ENCODE measurements around the gene KNL1.
A peak's percentile ranks its signal among the peaks of the same experiment; 100 is the strongest.

KNL1 gene, protein sequence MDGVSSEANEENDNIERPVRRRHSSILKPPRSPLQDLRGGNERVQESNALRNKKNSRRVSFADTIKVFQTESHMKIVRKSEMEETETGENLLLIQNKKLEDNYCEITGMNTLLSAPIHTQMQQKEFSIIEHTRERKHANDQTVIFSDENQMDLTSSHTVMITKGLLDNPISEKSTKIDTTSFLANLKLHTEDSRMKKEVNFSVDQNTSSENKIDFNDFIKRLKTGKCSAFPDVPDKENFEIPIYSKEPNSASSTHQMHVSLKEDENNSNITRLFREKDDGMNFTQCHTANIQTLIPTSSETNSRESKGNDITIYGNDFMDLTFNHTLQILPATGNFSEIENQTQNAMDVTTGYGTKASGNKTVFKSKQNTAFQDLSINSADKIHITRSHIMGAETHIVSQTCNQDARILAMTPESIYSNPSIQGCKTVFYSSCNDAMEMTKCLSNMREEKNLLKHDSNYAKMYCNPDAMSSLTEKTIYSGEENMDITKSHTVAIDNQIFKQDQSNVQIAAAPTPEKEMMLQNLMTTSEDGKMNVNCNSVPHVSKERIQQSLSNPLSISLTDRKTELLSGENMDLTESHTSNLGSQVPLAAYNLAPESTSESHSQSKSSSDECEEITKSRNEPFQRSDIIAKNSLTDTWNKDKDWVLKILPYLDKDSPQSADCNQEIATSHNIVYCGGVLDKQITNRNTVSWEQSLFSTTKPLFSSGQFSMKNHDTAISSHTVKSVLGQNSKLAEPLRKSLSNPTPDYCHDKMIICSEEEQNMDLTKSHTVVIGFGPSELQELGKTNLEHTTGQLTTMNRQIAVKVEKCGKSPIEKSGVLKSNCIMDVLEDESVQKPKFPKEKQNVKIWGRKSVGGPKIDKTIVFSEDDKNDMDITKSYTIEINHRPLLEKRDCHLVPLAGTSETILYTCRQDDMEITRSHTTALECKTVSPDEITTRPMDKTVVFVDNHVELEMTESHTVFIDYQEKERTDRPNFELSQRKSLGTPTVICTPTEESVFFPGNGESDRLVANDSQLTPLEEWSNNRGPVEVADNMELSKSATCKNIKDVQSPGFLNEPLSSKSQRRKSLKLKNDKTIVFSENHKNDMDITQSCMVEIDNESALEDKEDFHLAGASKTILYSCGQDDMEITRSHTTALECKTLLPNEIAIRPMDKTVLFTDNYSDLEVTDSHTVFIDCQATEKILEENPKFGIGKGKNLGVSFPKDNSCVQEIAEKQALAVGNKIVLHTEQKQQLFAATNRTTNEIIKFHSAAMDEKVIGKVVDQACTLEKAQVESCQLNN (N-terminal part only)

DNA sequence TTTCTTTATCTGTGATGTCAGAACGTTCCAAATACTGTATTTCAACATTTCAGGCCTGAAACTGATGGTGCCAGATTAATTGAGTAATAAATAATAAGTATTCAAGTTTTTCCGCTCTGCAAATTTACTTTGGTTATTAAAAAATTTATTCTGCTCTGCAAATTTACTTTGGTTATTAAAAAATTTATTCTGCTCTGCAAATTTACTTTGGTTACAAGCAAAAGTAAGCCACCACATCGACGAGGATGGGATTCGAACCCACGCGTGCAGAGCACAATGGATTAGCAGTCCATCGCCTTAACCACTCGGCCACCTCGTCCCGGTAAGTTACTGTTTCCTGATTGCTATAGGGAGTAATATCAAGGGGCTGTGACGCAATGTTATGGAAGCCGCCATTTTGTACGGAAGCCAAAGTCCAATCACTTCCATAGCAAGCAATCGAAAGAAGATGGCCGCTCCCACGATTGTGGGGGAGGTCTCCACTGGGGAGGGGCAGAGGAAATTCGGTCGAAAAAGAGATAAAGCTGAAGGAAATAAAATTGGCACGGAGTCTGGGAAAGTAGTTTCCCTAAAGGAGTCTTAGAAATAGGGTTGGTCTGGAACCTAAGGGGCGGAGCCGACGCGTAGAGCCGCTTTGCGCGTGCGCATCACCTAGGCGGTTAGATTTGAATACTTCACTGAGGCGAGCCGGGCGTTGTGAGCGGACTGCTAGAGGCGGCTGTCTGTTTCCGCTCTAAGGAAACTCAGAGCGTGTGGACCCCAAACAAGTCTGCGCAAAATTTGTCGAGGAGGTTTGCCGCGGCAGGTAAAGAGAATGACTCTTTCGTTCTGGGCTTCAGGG lies at the start of gene KNL1:
TSS of gene KNL1 (plus strand) at position 662 of the 841 bp plus-strand sequence. CDS start 8,683 bp downstream, outside the sequence.
- peak; percentile 50 for DNase-seq (ENCODE audit: low read depth, low spot score)
- peak within 1 kb of the TSS; percentile 88 for H3K27ac ChIP-seq

GRCh38 chr15:40545457-40545856 lies 48.6 kb upstream of the KNL1 start:
- no peak for DNase-seq (ENCODE audit: low read depth, low spot score)
- H3K27ac ChIP-seq = no peak overlapping the region

DNA sequence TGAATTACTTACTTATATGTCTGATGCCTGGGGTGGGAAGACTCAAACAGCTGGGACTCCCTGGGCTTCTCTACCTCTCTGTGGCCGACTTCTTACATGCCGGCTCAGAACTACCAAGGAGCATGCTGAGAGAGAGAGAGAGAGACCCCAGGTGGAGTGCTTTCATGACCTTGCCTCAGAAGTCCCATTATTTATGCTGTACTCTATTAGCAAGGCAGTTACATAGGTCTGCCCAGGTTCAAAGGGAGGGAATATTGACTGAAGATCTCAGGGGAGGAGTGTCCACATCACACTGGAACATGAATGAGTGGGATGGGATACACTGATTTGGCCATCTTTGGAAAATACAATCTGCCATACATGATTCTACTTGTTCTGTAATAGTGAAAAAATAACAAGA lies 45.4 kb upstream of the KNL1 start:
- H3K27ac ChIP-seq = no peak overlapping the region

DNA sequence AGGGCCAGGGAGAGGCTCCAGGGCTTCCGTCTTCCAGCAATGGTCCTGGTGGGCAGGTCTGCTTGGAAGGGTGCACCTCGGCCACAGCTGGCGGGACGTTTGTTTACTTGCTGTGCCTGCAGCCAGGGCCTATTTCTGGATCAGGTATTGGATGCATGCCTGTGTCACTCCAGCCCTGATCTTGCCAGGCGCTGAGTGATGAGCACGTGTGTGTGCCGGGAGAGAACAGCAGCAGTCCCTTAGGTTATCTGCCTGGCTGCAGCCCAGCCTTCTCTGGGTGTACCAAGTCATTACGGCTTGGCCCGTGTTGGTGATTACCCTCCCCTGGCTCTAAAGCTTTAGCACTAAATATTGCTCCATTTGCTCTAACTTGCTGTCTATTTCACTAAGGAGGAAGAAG lies 44.2 kb upstream of the KNL1 start:
- no peak overlapping the region for H3K27ac ChIP-seq
- DNase-seq (ENCODE audit: low read depth, low spot score) = no peak

More for the DNA sequence above, 45.4 kb upstream of the KNL1 start:
- no peak for DNase-seq (ENCODE audit: low read depth, low spot score)

- DNase-seq (ENCODE audit: low read depth, low spot score) = no peak
- no peak overlapping the region for H3K27ac ChIP-seq
Measured at GRCh38 chr15:40550341-40551037, 43.6 kb upstream of the KNL1 start.

GRCh38 chr15:40554161-40554525 lies 39.9 kb upstream of the KNL1 start:
- no peak overlapping the region for H3K27ac ChIP-seq
- DNase-seq (ENCODE audit: low read depth, low spot score) = no peak

DNA sequence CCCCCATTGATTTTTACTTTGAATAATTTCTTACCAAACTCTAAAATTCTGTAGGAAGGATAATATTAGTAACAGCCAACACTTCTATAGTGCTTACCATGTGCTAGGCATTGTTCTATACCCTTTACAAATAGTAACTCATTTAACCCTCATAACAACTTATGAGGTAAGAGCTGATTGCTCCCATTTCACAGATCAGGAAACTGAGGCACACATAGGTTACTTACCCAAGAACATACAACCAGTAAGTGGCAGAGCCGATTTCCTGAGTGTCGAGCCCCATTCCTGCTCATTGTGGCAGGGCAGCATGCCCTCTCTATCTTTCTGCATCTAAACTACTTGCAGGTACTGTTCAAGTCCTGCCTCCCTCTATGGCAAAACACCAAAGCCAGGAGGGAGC lies 38.2 kb upstream of the KNL1 start:
- no peak overlapping the region for H3K27ac ChIP-seq
- no peak for DNase-seq (ENCODE audit: low read depth, low spot score)

- no peak for DNase-seq (ENCODE audit: low read depth, low spot score)
- no peak overlapping the region for H3K27ac ChIP-seq
Measured at GRCh38 chr15:40558952-40559742, 34.9 kb upstream of the KNL1 start.

DNA sequence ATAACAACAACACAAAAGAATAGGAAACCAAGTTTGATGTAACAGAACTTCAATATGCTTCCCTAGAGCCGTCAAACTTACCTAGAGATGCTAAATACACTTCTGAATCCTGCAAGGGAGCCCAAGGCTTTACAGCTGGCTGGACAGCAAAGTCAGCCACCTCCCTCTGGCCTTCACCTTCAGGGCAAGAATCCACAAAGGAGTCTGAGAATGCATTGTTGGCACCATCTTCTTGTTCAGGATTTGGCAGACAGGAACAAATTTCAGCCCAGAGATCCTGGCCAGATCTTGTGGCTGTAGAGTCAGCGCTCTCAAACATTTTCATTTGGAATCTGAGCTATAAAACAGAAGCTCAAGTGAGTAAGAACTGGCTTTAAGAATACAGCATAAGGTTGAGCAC lies 31.4 kb upstream of the KNL1 start:
- no peak for DNase-seq (ENCODE audit: low read depth, low spot score)
- H3K27ac ChIP-seq = no peak overlapping the region

GRCh38 chr15:40563426-40563825 lies 30.6 kb upstream of the KNL1 start:
- H3K27ac ChIP-seq = no peak overlapping the region

DNA sequence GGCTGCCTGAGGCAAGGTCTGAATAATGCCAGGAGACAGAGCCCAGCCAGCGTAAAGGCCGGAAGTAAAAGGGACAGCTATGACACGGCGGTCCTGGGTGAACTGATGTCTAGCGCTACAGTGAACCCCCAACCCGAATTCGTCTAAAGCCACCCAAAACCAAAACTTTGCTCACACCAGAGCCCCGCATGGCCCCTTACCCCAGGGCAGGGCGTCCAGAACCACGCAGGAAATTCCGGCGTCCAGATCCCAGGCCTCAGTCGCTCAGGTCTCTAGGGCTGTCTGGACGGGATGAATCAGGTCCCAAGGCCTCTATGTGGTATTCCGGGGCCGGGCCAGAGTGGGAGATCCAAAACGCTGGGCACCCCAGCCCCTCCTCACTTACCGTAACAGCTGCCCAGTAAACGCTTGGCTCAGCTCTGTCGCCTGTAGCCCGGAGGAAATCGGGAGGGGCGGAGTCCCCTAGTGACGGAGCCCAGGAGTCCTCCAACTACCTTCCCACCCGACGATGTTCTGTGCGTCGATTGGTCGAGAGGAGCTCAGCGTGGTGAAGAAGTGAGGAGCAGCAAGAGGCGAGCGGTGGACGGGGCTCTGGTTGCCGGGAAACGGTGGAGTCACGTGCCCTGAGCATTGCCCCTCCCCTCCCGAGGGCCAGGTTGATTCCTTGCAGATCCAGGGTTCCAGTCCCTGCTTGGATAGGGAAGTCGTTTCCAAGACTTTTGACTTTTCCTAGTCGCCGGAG lies 29.3 kb upstream of the KNL1 start, which contains the start of gene CCDC32:
TSS of gene CCDC32 (minus strand) at position 452 of the 742 bp plus-strand sequence. CDS start 2,027 bp downstream, outside the sequence.
- DNase-seq (ENCODE audit: low read depth, low spot score) = peak; percentile 94

More at GRCh38 chr15:40563426-40563825, 30.6 kb upstream of the KNL1 start:
- DNase-seq (ENCODE audit: low read depth, low spot score) = no peak

DNA sequence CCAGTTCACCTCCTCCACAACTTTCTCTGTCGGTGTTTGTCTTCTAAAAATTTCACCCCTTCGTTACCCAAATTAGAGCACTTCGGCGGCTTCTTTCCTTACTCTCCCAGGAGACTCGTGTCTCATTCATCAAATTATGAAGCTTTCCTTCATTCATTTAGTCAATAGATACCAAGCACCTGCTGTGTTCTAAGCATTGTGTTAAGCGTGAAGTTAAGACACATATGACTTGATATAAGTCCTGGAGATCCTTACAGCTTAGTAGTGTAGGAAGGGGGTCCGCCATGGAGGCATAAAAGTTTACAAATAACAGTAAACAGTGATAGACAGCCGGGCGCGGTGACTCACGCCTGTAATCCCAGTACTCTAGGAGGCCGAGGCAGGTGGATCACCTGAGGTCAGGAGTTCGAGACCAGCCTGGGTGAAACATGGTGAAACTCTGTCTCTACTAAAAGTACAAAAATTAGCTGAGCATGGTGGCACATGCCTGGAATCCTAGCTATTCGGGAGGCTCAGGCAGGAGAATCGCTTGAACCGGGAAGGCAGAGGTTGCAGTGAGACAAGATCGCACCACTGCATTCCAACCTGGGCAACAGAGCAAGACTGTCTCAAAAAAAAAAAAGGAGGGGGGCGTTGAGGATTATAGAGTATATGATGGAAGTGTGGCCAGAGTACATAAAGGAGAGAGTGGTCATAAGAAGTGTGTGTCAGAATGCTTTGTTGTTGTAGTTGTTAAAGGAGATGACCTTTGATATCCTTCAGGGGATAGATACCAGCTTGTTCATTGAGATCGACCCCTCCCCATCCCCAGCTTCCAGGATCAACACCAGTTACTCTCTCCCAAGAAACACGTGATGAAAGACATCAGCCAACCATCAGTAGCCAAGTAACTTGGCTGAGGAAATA lies 28.5 kb upstream of the KNL1 start:
- no peak for DNase-seq (ENCODE audit: low read depth, low spot score)
- H3K27ac ChIP-seq = peak overlapping the region; percentile 84

More for the DNA sequence above, 29.3 kb upstream of the KNL1 start, which contains the start of gene CCDC32:
- H3K27ac ChIP-seq = peak within 1 kb of the TSS; percentile 84

DNA sequence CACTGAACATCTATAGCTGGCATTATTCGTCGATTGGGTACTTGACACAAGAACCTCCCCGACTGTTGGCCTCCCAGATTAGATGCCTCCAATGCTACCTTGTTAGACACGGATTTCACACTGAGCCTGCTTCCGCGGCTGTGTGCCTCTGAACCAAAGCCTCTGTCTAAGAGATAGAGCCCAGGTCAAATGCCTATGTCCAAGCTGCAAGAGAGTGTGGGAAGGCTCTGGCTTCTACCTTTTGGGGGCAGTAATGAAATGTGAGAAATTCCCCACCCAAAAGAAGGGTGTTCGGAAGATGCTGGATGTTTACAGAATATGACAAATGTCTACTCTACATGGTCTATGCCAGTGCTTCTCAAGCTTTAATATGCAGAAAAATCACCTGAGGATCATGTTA lies 26.9 kb upstream of the KNL1 start:
- no peak overlapping the region for H3K27ac ChIP-seq
- no peak for DNase-seq (ENCODE audit: low read depth, low spot score)

DNA sequence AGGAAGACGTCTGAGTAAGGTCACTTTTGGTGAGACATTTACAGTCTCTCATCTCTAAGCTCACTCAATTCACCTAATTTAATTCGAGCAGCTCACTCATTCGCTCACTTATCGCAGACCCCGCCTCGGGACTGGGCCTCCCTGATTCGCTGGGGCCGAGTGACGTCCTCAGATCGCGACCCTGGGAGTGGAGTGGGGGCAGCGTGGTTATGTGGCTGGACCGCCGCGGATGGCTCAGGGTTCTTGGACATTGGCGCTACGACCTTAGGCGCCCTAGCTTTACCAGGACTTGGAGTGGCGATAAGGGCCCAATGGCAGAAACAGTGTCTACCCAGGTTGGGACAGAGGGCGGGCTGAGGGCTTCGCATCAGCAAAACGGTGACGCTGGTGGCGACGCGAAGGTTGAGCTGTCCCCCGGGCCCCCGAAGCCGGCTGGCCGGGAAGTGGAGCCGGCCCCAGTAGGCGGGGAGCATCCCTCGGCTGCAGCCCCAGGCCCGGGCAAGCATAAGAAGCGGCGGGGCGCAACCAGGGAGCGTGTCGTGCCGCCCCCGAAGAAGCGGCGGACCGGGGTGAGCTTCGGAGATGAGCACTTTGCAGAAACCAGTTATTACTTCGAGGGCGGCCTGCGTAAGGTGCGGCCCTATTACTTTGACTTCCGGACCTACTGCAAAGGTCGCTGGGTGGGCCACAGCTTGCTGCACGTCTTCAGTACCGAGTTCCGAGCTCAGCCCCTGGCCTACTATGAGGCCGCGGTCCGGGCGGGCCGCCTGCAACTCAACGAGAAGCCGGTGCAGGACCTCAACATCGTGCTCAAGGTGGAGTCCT lies 24.7 kb upstream of the KNL1 start, which contains the start of gene RPUSD2:
TSS of gene RPUSD2 (plus strand) at position 171 of the 825 bp plus-strand sequence. CDS start at position 210, 39 bp downstream.
- H3K27ac ChIP-seq = peak within 1 kb of the TSS; percentile 40
- DNase-seq (ENCODE audit: low read depth, low spot score) = peak; percentile 44

GRCh38 chr15:40575113-40575512 lies 18.9 kb upstream of the KNL1 start:
- H3K27ac ChIP-seq = no peak overlapping the region
- no peak for DNase-seq (ENCODE audit: low read depth, low spot score)
